IMR-90 (cell line): ENCODE measurements around the gene ALLC.

Source experiments
- BHLHE40 ChIP-seq: fragments of 150-350 bp; IDR thresholded peaks from 2 replicates; pipeline ENCODE4 v1.6.1; 2016; ENCODE audit warnings: mild to moderate bottlenecking, low read depth, low read length
- CHD1 ChIP-seq: IDR thresholded peaks from 2 replicates; pipeline ENCODE4 v1.6.1; 2012; ENCODE audit warnings: low read depth, low read length, improper control_type of control experiment
- MAZ ChIP-seq: IDR thresholded peaks from 2 replicates; pipeline ENCODE4 v1.6.1; 2012; ENCODE audit warnings: low read depth, mild to moderate bottlenecking, low read length, improper control_type of control experiment, moderate library complexity, borderline replicate concordance
- POLR2A ChIP-seq: IDR thresholded peaks from 2 replicates; pipeline ENCODE4 v1.6.1; 2012; ENCODE audit warnings: mild to moderate bottlenecking, low read depth, low read length
- RAD21 ChIP-seq: IDR thresholded peaks from 2 replicates; pipeline ENCODE4 v1.6.1; 2012; ENCODE audit warnings: low read length, improper control_type of control experiment
- RFX5 ChIP-seq: IDR thresholded peaks from 2 replicates; pipeline ENCODE4 v1.8.0; 2012; ENCODE audit warnings: low read depth, mild to moderate bottlenecking, low read length, moderate library complexity
- SMC3 ChIP-seq: fragments of 150-350 bp; IDR thresholded peaks from 2 replicates; pipeline ENCODE4 v1.6.1; 2016; ENCODE audit warnings: low read depth, mild to moderate bottlenecking, antibody characterized with exemption, low read length, moderate library complexity
- TF ChIP-seq, protein P1 (sequence below): conservative IDR thresholded peaks from 2 replicates; pipeline ENCODE4 v1.5.1; 2012; ENCODE audit warnings: mild to moderate bottlenecking, low read depth, low read length, improper control_type of control experiment
- TF ChIP-seq, protein P2 (sequence below): fragments of 150-350 bp; IDR thresholded peaks from 2 replicates; pipeline ENCODE4 v1.6.1; 2016; ENCODE audit warnings: low read depth, mild to moderate bottlenecking, low read length, moderate library complexity, borderline replicate concordance

DNA sequence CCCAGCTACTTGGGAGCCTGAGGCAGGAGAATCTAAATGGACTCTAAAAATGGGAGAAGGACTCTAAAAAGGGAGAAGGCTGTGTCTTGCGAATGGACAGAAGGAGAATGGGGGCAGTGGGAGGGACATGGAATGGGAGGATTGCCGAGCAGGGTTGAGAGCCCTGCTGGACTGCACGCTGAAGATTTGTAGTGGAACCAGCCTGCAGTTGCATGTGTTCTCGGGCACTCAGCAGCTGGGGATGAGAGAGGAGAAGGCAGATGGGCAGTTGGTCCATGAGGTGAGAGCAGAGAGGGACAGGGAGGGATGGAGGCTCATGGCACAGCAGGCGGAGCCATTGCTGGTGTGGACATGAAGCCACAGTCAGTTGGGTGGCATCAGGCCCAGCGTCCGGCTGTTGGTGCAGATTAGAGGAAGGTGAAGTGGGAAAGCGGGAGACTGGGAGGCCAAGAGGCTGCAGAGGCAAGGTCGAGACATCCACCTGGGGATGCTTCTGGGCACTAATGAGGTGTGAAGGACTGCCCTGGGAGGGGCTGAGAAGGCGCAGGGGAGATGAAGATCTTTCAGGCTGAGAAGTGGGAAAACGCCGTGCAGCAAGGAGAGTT, 86.1 kb downstream of the ALLC start:
- TF ChIP-seq, protein P1, sequence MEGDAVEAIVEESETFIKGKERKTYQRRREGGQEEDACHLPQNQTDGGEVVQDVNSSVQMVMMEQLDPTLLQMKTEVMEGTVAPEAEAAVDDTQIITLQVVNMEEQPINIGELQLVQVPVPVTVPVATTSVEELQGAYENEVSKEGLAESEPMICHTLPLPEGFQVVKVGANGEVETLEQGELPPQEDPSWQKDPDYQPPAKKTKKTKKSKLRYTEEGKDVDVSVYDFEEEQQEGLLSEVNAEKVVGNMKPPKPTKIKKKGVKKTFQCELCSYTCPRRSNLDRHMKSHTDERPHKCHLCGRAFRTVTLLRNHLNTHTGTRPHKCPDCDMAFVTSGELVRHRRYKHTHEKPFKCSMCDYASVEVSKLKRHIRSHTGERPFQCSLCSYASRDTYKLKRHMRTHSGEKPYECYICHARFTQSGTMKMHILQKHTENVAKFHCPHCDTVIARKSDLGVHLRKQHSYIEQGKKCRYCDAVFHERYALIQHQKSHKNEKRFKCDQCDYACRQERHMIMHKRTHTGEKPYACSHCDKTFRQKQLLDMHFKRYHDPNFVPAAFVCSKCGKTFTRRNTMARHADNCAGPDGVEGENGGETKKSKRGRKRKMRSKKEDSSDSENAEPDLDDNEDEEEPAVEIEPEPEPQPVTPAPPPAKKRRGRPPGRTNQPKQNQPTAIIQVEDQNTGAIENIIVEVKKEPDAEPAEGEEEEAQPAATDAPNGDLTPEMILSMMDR: no peak
- TF ChIP-seq POLR2A (no peak), BHLHE40 (no peak), MAZ (no peak), RFX5 (no peak), RAD21 (no peak), SMC3 (no peak), CHD1 (no peak)
- TF ChIP-seq, protein P2, sequence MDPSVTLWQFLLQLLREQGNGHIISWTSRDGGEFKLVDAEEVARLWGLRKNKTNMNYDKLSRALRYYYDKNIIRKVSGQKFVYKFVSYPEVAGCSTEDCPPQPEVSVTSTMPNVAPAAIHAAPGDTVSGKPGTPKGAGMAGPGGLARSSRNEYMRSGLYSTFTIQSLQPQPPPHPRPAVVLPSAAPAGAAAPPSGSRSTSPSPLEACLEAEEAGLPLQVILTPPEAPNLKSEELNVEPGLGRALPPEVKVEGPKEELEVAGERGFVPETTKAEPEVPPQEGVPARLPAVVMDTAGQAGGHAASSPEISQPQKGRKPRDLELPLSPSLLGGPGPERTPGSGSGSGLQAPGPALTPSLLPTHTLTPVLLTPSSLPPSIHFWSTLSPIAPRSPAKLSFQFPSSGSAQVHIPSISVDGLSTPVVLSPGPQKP: no peak
